H9 (cell line): ENCODE results near the gene LIMS3. TPM values are rescaled to one million over a fixed set of nuclear protein-coding genes. Genes with fewer than 3 reads are reported as not detected.
"Not testable (repeated sequence)": the region's sequence is repeated elsewhere in the genome, so short reads cannot be mapped to it uniquely, and the experiment has no call there.

ENCODE experiments used
- DNase-seq: peaks from one replicate; pipeline ENCODE4 v3.0.0-alpha.2; 2017
- H2AFZ ChIP-seq: one replicate; pipeline ENCODE4 v1.6.1; 2013; ENCODE audit warnings: mild to moderate bottlenecking, low read length, control low read depth, moderate library complexity
- H2AK5ac ChIP-seq: 2 replicates; pipeline ENCODE4 v1.6.1; 2013; ENCODE audit warnings: low read length, control low read depth, mixed read lengths; ENCODE audit not compliant: insufficient read length
- H2BK120ac ChIP-seq: one replicate; pipeline ENCODE4 v1.6.1; 2013; ENCODE audit warnings: low read depth, mild to moderate bottlenecking, low read length, control low read depth, inconsistent platforms; ENCODE audit not compliant: poor library complexity, severe bottlenecking
- H2BK12ac ChIP-seq: 2 replicates; pipeline ENCODE4 v1.6.1; 2013; ENCODE audit warnings: low read length, control low read depth, mixed read lengths, low read depth; ENCODE audit not compliant: insufficient read length
- H2BK15ac ChIP-seq: 2 replicates; pipeline ENCODE4 v1.6.1; 2013; ENCODE audit warnings: low read depth, low read length, control low read depth
- H2BK20ac ChIP-seq: one replicate; pipeline ENCODE4 v1.6.1; 2013; ENCODE audit warnings: low read depth, mild to moderate bottlenecking, low read length, control low read depth, inconsistent platforms; ENCODE audit not compliant: poor library complexity, severe bottlenecking
- H2BK5ac ChIP-seq: 2 replicates; pipeline ENCODE4 v1.6.1; 2013; ENCODE audit warnings: low read length, control low read depth, mixed read lengths; ENCODE audit not compliant: insufficient read length
- H3K14ac ChIP-seq: 2 replicates; pipeline ENCODE4 v1.6.1; 2013; ENCODE audit warnings: low read length, control low read depth; ENCODE audit not compliant: insufficient read depth
- H3K18ac ChIP-seq: 2 replicates; pipeline ENCODE4 v1.6.1; 2013; ENCODE audit warnings: low read depth, mild to moderate bottlenecking, mixed read lengths, low read length, control low read depth; ENCODE audit not compliant: insufficient read length
- H3K23ac ChIP-seq: 2 replicates; pipeline ENCODE4 v1.6.1; 2013; ENCODE audit warnings: low read length, control low read depth, mixed read lengths, low read depth; ENCODE audit not compliant: insufficient read length
- H3K23me2 ChIP-seq: 2 replicates; pipeline ENCODE4 v1.6.1; 2013; ENCODE audit warnings: low read depth, mild to moderate bottlenecking, mixed read lengths, low read length, control low read depth; ENCODE audit not compliant: insufficient read length, poor library complexity, severe bottlenecking
- H3K27ac ChIP-seq: 2 replicates; pipeline ENCODE4 v1.5.1; 2013; ENCODE audit warnings: low read length, control low read depth, mixed read lengths, low read depth; ENCODE audit not compliant: insufficient read length
- H3K27me3 ChIP-seq: 2 replicates; pipeline ENCODE4 v1.6.1; 2013; ENCODE audit warnings: low read length, control low read depth, inconsistent platforms; ENCODE audit not compliant: insufficient read depth
- H3K4ac ChIP-seq: 2 replicates; pipeline ENCODE4 v1.6.1; 2013; ENCODE audit warnings: low read depth, mild to moderate bottlenecking, control low read depth, inconsistent platforms, low read length, moderate library complexity
- H3K4me1 ChIP-seq: 2 replicates; pipeline ENCODE4 v1.6.1; 2013; ENCODE audit warnings: low read length, control low read depth, inconsistent platforms; ENCODE audit not compliant: insufficient read depth
- H3K4me2 ChIP-seq: 2 replicates; pipeline ENCODE4 v1.6.1; 2013; ENCODE audit warnings: low read length, control low read depth, mixed read lengths; ENCODE audit not compliant: insufficient read length, insufficient read depth
- H3K56ac ChIP-seq: 2 replicates; pipeline ENCODE4 v1.6.1; 2013; ENCODE audit warnings: low read depth, mild to moderate bottlenecking, mixed read lengths, low read length, control low read depth; ENCODE audit not compliant: insufficient read length
- H3K79me1 ChIP-seq: 2 replicates; pipeline ENCODE4 v1.6.1; 2013; ENCODE audit warnings: low read depth, mild to moderate bottlenecking, moderate library complexity, low read length, control low read depth, inconsistent platforms; ENCODE audit not compliant: insufficient read depth, poor library complexity, severe bottlenecking
- H3K79me2 ChIP-seq: 2 replicates; pipeline ENCODE4 v1.6.1; 2013; ENCODE audit warnings: low read length, control low read depth, inconsistent platforms; ENCODE audit not compliant: insufficient read depth
- H3K9ac ChIP-seq: 2 replicates; pipeline ENCODE4 v1.6.1; 2013; ENCODE audit warnings: low read length, control low read depth, mixed read lengths; ENCODE audit not compliant: insufficient read length; ENCODE audit errors: extremely low read depth
- H3K9me3 ChIP-seq: one replicate; pipeline ENCODE4 v1.6.1; 2013; ENCODE audit warnings: low read depth, low read length, inconsistent platforms; ENCODE audit not compliant: control insufficient read depth
- H3T11ph ChIP-seq: one replicate; pipeline ENCODE4 v1.6.1; 2013; ENCODE audit warnings: mild to moderate bottlenecking, low read length, control low read depth, inconsistent platforms
- H4K20me1 ChIP-seq: one replicate; pipeline ENCODE4 v1.6.1; 2013; ENCODE audit not compliant: control insufficient read depth, insufficient read length, insufficient read depth
- H4K5ac ChIP-seq: 2 replicates; pipeline ENCODE4 v1.6.1; 2013; ENCODE audit warnings: low read depth, mild to moderate bottlenecking, mixed read lengths, low read length, control low read depth; ENCODE audit not compliant: insufficient read length
- H4K8ac ChIP-seq: replicated peaks from 2 replicates; pipeline ENCODE4 v1.6.1; 2013; ENCODE audit warnings: low read length, control low read depth, mixed read lengths, low read depth; ENCODE audit not compliant: insufficient read length
- H4K91ac ChIP-seq: 2 replicates; pipeline ENCODE4 v1.6.1; 2013; ENCODE audit warnings: low read depth, mild to moderate bottlenecking, moderate library complexity, mixed read lengths, low read length, control low read depth; ENCODE audit not compliant: insufficient read length
- H3K27ac Mint-ChIP-seq, 3 experiments: 2 replicates in 2 of 3; 3 replicates in 1 of 3; pipeline ENCODE4 v1.8.0; 2020 to 2021; ENCODE audit warnings: mixed read lengths in 3 of 3, mild to moderate bottlenecking in 1 of 3, moderate library complexity in 1 of 3
- H3K27me3 Mint-ChIP-seq: 2 replicates; pipeline ENCODE4 v1.8.0; 2021; ENCODE audit warnings: low read depth, mild to moderate bottlenecking, moderate library complexity, mixed read lengths
- H3K36me3 Mint-ChIP-seq, 3 experiments: 2 replicates in 2 of 3; 3 replicates in 1 of 3; pipeline ENCODE4 v1.8.0; 2020 to 2021; ENCODE audit warnings: low read depth in 3 of 3, mixed read lengths in 3 of 3; ENCODE audit not compliant: insufficient read depth in 1 of 3
- H3K4me1 Mint-ChIP-seq, 2 experiments: 2 replicates each; pipeline ENCODE4 v1.8.0; 2020; ENCODE audit warnings: mixed read lengths in 2 of 2
- H3K4me3 Mint-ChIP-seq, 2 experiments: 2 replicates in 1 of 2; 3 replicates in 1 of 2; pipeline ENCODE4 v1.8.0; 2020 to 2021; ENCODE audit warnings: mild to moderate bottlenecking in 2 of 2, mixed read lengths in 2 of 2, moderate library complexity in 1 of 2
- H3K9me3 Mint-ChIP-seq, 2 experiments: 2 replicates in 1 of 2; 3 replicates in 1 of 2; pipeline ENCODE4 v1.8.0; 2020; ENCODE audit warnings: mild to moderate bottlenecking in 2 of 2, mixed read lengths in 2 of 2, moderate library complexity in 1 of 2
- WGBS: extraction: QIAGEN DNeasy Blood & Tissue Kit; methylation state at CpG from one replicate; pipeline ENCODE4 v1.1.7; 2013; ENCODE audit warnings: missing lambda C conversion rate, low lambda C conversion rate, mixed read lengths; ENCODE audit not compliant: insufficient read length; ENCODE audit errors: extremely low coverage; 5-methylcytosine and 5-hydroxymethylcytosine counted together
- total RNA-seq: library from RNA; stranded (reverse); gene quantifications from 2 replicates; pipeline ENCODE4 v1.2.1, GENCODE V29; 2021

LIMS3 gene
- total RNA-seq, 1 experiment from 2014 or later: 0.46 TPM

GRCh38 chr2:109896212-109896611 lies 2.3 kb upstream of the LIMS3 start:
- not testable (repeated sequence) for H3K14ac ChIP-seq, H3K4me1 ChIP-seq, H2BK15ac ChIP-seq, H3K18ac ChIP-seq, H3K79me2 ChIP-seq, H3K27ac Mint-ChIP-seq, H3K36me3 Mint-ChIP-seq, H2BK20ac ChIP-seq, H3T11ph ChIP-seq, H2BK5ac ChIP-seq, H3K4me3 Mint-ChIP-seq, H3K9ac ChIP-seq, H4K20me1 ChIP-seq, H3K4me2 ChIP-seq, H4K5ac ChIP-seq, H3K27me3 ChIP-seq, H3K9me3 ChIP-seq, H3K9me3 Mint-ChIP-seq, H3K4ac ChIP-seq, H3K23ac ChIP-seq, H2AK5ac ChIP-seq, H3K23me2 ChIP-seq, H3K27me3 Mint-ChIP-seq, H2BK12ac ChIP-seq, H3K4me1 Mint-ChIP-seq, H3K27ac ChIP-seq, DNase-seq, H2BK120ac ChIP-seq, H2AFZ ChIP-seq, H4K8ac ChIP-seq, H3K56ac ChIP-seq, H3K79me1 ChIP-seq, H4K91ac ChIP-seq
- WGBS: no CpG with 5 or more reads among the region's 4 CpGs

- H3K9ac ChIP-seq, H3K14ac ChIP-seq, H3K79me1 ChIP-seq, H3K23me2 ChIP-seq, H2BK12ac ChIP-seq, DNase-seq, H3K4me1 Mint-ChIP-seq, H4K20me1 ChIP-seq, H2AFZ ChIP-seq, H2BK20ac ChIP-seq, H3K27me3 ChIP-seq, H3K4me2 ChIP-seq, H3K36me3 Mint-ChIP-seq, H3K4me1 ChIP-seq, H3K27ac Mint-ChIP-seq, H3K18ac ChIP-seq, H3K23ac ChIP-seq, H3K79me2 ChIP-seq, H3K9me3 ChIP-seq, H3K4ac ChIP-seq, H4K8ac ChIP-seq, H2BK15ac ChIP-seq, H4K5ac ChIP-seq, H3K56ac ChIP-seq, H3K27me3 Mint-ChIP-seq, H2BK5ac ChIP-seq, H4K91ac ChIP-seq, H3K9me3 Mint-ChIP-seq, H2AK5ac ChIP-seq, H3K27ac ChIP-seq, H3K4me3 Mint-ChIP-seq, H2BK120ac ChIP-seq, H3T11ph ChIP-seq: not testable (repeated sequence)
- WGBS: no CpG with 5 or more reads among the region's 8 CpGs
Observed at GRCh38 chr2:109897769-109898461, 573 bp upstream of the LIMS3 start.
